GM11168 (cell line): ENCODE data around the gene CITED2.
"Not testable (repeated sequence)": the region's sequence is repeated elsewhere in the genome, so short reads cannot be mapped to it uniquely, and the experiment has no call there.

Source experiments
- in situ Hi-C: fragments of 300-500 bp; cut with MboI; formaldehyde crosslinking; loops from one replicate; pipeline ENCODE4 v1.12.0; 2022; ENCODE audit warnings: low sequenced_read_pairs; ENCODE audit not compliant: unreplicated experiment

Gene CITED2

GRCh38 chr6:139374357-139375225 is at the start of gene CITED2:
Gene CITED2 (minus strand): TSS chr6:139374648. CDS start chr6:139373944, 704 bp downstream.
- in situ Hi-C loops: loop anchor here (10.0 to 25.0 kb wide), 3 partner anchors 210 to 538 kb away; no protein-coding TSS in a partner anchor

- in situ Hi-C loops: no loop called here
Observed at GRCh38 chr6:139423037-139423703, 48.7 kb upstream of the CITED2 start.

GRCh38 chr6:139422105-139423036 is 47.9 kb upstream of the CITED2 start:
- in situ Hi-C loops: no loop called here

GRCh38 chr6:139418481-139419132 is 44.2 kb upstream of the CITED2 start:
- in situ Hi-C loops: no loop called here

GRCh38 chr6:139416146-139416545 is 41.7 kb upstream of the CITED2 start:
- in situ Hi-C loops: no loop called here

- in situ Hi-C loops: no loop called here
Observed at GRCh38 chr6:139415365-139415764, 40.9 kb upstream of the CITED2 start.

GRCh38 chr6:139412103-139412502 is 37.7 kb upstream of the CITED2 start:
- in situ Hi-C loops: not testable (repeated sequence)

GRCh38 chr6:139409026-139409425 is 34.6 kb upstream of the CITED2 start:
- in situ Hi-C loops: no loop called here

- in situ Hi-C loops: no loop called here
Observed at GRCh38 chr6:139407718-139408222, 33.3 kb upstream of the CITED2 start.

GRCh38 chr6:139406577-139407343 is 32.3 kb upstream of the CITED2 start:
- in situ Hi-C loops: no loop called here

GRCh38 chr6:139402876-139403386 is 28.5 kb upstream of the CITED2 start:
- in situ Hi-C loops: no loop called here

- in situ Hi-C loops: loop anchor here (25.0 kb wide), 1 partner anchor 364 kb away; no protein-coding TSS in a partner anchor
Observed at GRCh38 chr6:139398658-139399057, 24.2 kb upstream of the CITED2 start.

- in situ Hi-C loops: loop anchor here (25.0 kb wide), 1 partner anchor 366 kb away; no protein-coding TSS in a partner anchor
Observed at GRCh38 chr6:139395891-139396301, 21.4 kb upstream of the CITED2 start.

- in situ Hi-C loops: loop anchor here (25.0 kb wide), 1 partner anchor 367 kb away; no protein-coding TSS in a partner anchor
Observed at GRCh38 chr6:139395371-139395770, 20.9 kb upstream of the CITED2 start.

- in situ Hi-C loops: loop anchor here (25.0 kb wide), 1 partner anchor 368 kb away; no protein-coding TSS in a partner anchor
Observed at GRCh38 chr6:139394027-139394649, 19.7 kb upstream of the CITED2 start.

GRCh38 chr6:139392794-139393193 is 18.3 kb upstream of the CITED2 start:
- in situ Hi-C loops: loop anchor here (25.0 kb wide), 1 partner anchor 370 kb away; no protein-coding TSS in a partner anchor

- in situ Hi-C loops: loop anchor here (25.0 kb wide), 1 partner anchor 371 kb away; no protein-coding TSS in a partner anchor
Observed at GRCh38 chr6:139391709-139392108, 17.3 kb upstream of the CITED2 start.

GRCh38 chr6:139390447-139390846 is 16.0 kb upstream of the CITED2 start:
- in situ Hi-C loops: loop anchor here (25.0 kb wide), 1 partner anchor 372 kb away; no protein-coding TSS in a partner anchor
